GM21447 (cell line): ENCODE measurements around the gene PTGES.

Source experiments
- ATAC-seq: cut with Tn5 transposase; IDR thresholded peaks from one replicate; pipeline ENCODE4 v1.9.1; 2021; ENCODE audit not compliant: unreplicated experiment

The PTGES gene

DNA sequence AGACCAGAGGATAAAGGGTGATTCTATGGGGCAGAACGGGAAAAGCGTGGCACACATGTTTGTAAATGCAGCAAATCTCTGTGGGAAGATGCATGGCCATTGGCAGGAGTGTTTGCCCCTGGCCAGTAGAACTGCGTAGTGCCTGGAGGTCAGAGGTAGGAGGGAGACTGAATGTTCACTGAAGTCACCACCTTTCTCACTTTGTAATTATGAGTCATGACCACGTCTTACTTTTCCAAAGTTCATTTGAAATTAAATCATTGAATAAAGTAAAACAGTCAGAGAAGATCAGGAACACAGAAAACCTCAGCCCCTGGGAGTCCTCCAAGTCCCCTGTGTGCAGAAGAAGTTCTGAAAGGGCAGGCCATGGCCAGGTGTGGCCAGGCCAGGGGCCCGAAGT lies 4.6 kb downstream of the PTGES start:
- no peak for ATAC-seq

DNA sequence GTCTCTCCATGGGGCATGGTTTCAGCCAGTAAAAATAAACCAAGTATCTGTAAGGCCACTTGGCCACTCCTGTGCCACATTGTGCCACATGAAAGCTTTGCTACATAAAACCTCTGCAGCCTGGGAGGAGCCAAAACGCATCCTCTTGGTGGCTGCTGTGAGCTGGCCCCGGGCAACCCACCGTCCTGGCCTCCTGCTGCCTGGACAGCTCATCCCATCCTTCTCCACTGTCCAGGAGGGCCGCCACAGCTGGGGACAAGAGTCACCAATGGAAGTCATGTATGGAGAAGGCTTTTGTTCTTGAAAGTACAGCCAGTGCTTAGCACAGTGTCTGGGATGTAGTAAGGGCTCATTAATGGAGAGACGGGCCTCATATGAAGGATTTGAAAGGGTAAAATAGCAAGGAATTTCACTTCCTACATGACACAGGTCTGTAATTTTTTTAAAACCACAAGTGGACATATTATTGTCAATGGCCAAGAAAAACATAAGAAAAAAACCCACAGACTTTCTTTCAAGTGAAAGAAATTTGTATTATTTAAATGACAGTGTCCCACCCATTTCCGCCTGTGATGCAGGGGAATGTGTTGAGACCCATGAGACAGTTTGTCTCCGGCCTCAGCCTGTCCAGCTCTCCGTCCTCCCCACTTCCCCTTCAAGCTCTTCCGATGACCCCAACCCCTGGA lies 6.6 kb downstream of the PTGES start:
- no peak for ATAC-seq

DNA sequence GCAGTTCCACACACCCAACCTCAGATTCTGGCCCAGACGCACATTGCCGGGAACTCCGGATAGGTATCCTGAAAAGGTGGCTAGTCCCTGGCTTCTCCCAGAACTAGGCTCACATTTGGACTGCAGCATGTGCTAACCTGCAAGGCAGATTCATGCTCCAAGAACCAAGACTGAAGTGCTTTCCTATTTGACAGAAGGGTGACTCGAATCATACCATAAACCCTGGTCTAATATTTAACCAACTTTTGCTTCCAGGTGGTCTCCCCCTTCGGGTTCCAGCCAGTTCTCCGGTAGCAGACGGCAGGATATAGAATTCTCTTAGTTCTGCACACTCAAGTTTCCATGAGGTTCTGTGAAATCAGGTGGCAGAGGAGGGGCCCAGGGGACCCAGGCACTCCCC lies 7.6 kb downstream of the PTGES start:
- ATAC-seq = no peak

DNA sequence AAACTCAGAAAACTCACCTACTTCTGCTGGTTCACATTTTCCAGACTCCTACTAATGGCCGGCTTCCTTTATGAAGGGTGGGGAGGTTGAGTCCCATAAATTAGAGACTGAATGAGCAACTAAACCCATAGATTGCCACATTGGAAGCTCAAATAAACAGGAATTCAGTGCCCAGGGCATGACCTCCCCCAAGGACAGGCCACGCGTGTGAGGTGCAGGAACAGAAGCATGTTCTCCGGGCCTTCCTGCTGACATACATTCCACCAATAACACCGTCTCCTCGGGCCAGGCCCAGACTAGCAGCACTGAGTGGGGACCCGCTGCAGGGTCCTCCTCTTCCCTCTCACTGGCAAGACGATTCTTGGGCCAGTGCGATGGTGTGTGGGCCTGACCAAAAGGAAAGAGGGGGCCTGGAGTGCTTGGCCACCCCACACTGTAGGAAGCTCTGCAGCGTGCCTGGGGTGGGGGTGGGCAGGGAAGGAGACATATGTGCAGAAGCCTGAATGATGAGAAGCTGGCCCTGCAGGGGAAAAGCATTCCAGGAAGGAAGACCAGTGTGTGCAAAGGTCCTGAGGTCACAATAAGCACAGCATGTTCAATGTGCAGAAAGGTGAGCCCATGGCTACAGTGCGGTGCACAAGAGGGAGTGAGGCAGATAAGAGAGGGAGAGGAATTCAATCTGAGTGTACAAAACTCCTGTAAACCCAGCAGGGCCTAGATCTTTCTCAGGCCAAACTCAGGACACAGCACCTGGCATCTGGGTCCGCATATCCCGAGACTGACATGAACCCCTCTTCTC lies 12.0 kb downstream of the PTGES start:
- no peak for ATAC-seq

DNA sequence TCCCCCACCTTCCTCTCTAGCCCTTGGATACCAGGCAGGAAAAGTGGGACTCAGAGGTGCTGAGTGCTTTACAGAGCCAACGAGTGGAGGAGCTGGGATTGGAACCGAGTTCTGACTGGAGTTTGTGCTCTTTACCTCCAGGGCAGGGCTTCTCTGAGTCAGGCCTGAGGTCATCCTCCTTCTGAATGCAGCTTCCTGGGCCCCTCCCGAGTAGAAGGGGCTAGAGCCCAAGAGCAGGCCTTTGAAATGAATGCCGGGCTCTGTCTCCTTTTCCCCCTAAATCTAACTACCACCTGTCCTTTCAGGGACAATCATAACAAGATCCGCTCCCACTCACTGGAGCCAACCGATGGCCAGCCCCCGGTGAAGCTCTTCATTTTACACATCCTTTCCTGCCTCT lies 12.7 kb downstream of the PTGES start:
- no peak for ATAC-seq

DNA sequence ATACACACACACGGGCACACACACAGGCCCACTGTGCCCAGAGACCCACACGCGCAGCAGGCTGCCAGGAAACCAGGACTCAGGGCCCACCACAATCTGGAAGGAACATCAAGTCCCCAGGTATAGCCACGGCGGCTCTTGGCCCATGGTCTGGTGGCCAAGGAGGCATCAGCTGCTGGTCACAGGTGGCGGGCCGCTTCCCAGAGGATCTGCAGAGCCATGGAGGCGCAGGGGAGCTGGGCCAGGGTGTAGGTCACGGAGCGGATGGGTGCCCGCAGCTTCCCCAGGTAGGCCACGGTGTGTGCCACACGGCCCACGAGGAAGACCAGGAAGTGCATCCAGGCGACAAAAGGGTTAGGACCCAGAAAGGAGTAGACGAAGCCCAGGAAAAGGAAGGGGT lies 13.4 kb downstream of the PTGES start:
- ATAC-seq = no peak

DNA sequence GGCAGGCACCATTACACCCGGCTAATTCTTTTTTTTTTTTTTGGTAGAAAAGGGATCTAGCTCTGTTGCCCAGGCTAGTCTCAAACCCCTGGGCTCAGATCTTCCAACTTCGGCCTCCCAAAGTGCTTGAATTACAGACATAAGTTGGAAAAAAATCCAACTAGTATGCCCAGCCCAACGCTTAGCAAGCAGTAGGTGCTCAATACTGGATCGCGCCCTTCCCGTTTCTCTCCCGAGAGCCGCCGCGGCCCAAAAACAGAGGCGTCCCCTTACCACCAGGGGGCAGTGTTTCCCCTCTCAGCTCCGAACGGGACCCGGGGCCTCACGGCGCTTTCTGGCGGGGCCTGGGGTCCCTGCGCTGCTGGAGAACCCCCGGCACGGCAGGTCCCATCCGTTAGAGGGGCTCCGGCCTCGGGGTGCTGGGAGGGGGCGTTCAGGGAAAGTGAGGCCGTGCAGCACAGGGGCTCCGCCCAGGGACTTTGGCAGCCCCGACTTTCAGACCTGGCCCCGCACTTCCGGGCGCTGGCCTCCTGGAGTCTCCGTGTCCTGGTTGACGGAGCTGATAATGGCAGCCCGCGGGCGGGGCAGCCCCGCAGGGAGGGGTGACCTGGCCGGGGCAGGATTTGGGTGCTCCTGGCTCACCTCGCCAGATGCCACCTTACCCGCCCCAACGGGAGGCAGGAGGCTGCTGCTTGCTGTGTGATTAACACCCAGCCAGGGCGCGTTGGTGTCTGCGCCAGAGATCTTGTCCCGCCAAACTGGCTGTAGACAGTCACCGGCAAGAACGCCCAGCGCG lies 15.2 kb downstream of the PTGES start:
- ATAC-seq = peak; percentile 84

DNA sequence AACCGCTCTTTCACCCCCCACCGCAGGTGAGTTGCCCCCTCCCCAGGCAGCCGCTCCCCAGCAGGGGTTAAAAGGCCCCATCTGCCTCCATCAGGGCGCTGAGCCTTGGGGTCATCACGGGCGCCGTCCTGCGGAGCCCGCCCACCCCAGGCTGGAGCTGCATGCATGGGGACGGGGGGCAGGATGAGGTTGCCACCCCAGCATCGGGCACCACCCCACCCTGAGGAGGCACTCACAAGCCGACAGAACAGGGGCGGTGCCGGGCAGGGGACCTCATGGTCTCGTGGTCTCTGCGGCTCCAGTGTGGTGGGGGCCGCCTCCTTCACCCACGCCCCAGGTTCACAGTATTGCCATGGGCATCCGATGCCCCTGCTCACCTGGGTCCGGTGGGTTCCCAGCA lies 16.5 kb downstream of the PTGES start:
- ATAC-seq = no peak

DNA sequence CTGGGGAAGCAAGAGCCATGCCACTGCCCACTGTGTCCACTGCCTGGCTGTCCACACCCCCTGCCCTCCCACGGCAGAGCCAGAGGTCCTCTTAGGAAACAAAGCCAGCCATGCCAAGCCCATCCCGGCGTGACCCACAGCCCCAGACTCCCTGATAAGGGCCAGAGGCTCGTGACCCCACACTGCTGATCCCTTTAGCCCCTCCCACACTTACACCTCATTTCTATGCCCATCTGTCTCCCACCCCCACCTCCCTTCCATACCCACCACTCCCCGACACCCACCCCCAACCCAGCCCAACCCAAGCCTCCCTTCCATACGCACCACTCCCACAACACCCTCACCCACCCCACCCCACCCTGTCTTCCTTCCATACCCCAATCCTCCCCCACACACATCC lies 17.3 kb downstream of the PTGES start:
- no peak for ATAC-seq

DNA sequence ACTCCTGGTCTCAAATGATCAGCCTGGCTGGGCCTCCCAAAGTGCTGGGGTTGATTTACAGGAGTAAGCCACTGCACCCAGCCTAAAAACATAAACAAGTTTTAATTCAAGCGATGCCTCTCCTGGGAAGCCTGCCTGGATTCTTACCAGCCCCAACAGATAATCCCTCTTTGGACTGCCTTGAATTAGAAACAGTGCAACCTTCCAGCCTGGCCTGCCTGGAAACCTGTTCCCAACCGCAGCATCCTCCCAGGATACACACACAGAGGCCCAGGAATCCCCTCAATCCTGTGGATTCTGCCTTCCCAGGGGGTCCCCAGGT lies 19.2 kb downstream of the PTGES start:
- ATAC-seq = no peak

DNA sequence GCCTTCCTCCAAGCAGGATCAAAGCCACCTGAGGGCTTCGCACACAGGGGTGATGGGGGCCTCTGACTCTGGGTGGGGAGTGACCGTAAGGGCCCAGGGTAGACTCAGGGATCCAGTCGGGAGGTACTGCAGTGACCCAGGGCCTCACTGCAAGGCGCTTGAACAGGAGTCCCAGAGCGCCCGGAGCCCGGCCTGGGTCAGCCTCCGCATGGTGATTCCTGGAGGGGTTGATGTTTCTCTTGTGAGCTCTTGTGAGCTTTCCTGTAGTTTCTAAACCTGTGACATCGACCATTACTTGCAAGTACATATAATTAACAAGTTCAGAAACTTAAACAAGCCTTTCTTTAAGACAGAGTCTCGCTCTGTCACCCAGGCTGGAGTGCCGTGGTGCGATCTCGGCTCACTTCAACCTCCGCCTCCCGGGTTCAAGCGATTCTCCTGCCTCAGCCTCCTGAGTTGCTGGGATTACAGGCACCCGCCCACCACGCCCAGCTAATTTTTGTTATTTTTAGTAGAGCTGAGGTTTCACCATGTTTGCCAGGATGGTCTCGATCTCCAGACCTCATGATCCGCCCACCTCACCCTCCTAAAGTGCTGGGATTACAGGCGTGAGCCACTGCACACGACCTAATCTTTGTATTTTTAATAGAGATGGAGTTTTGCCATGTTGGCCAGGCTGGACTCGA lies 19.8 kb downstream of the PTGES start:
- no peak for ATAC-seq

DNA sequence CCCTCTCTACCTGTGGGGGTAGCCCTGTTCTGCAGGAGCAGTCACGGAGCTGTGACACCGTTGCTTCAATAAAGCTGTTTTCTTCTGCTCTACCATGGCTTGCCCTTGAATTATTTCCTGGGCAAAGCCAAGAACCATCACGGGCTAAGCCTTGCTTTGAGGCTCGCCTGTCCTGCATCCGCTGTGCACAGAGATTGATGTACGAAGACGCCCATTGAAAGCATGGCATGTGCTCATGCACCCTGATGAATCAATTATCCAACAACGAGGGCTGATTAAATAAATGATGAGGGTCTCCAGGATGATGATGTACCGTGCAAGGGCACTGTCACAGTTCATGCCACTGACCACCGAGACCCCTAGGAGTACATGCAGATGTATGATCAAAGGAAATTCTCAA lies 20.7 kb downstream of the PTGES start:
- no peak for ATAC-seq

DNA sequence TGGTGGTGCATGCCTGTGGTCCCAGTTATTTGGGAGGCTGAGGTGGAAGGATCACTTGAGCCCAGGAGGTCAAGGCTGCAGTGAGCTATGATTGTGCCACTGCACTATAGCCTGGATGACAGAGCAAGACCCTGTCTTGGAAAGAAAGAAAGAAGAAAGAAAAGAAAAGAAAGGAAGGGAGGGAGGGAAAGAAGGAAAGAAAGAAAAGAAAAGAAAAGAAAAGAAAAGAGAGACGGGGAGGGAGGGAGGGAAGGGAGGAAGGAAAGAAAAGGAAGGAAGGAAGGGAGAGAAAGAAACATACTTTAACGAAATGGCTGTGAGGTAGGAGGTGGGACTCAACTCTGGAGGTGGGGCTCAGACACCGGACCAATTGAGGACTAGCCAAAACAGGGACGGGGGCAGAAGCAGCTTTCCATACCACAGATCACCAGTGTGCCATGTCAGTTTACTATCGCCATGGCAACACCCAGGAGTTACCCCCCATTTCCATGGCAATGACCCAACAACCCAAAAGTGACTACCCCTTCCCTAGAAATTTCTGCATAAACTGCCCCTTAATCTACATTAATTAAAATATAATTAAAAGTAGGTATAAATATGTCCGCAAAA lies 21.3 kb downstream of the PTGES start:
- no peak for ATAC-seq

DNA sequence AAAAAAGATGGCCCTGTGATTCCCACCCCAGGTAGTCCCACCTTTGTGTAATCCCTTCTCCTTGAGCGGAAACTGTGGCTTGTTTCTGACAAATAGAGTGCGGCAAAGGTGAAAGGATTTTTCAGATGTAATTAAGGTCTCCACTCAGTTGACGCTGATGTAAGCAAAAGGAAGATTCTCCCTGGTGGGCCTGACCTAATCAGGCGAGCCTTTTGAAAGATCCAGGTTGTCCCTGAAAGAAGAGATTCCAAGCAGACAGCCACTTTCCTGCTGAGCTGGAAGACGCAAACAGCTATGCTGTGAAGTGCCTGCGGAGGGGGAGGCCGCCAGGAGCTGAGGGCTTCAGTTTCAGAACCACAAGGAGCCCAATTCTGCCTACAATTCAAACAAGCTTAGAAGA lies 24.1 kb downstream of the PTGES start:
- no peak for ATAC-seq

DNA sequence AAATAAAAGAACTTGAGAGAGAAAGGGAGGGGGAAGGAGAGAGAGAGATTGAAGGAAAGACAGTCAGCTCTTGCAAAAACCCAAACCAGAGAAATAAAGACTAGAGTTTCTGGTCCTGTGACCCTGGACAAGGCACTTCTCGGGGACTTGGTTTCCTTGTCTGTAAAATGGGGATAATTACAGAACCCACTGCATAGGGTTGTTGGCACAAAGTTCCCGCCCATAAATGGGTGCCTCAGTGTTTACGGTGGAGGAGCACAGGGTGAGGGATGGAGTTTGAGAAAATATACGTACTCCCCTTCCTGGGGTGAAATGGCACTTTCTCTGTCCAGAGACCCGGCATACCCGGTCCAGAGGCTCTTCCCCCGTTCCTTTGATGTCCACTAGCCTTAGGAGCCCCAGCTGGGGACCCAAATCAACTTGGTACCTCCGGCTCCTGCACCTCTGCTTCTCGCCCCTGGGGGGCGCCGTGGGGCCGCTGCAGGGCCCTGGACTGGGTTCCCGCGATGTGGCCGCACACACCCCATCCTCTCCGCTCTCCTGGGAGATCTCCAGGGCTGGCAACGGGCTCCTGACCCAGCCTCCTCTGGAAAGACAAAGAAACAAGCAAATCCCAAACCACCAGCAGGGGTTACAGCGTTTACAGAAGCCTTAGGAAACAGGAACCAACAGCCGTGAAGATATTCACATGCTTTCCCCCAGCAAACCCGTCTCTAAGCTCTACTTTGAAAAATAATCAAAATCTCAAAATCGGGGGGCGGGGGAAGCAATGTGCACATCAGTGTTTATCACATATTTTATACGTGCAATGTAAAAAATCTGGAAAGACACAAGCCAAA lies 26.3 kb downstream of the PTGES start:
- ATAC-seq = no peak

DNA sequence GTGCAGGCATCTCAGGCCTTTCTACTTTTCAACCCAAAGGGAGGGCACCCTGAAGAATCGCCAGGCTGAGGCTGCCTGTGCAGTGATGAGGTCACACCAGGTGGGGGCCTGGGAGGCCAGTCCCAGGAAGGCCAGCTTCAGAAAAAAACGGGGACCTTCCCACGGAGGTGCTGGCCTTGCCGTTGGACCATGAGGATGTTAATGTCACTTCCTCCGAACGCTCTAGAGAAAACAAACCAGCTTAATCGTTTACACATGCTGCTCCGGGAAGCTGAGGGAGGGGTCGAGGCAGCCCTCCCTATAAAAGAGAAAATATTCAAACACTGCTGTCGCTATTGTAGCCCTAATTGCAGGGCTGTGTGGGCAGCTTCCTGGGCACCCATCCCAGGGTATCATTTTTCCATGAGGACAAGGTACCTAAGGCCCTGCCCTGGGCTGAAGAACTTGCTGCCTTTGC lies 27.0 kb downstream of the PTGES start:
- ATAC-seq = no peak

DNA sequence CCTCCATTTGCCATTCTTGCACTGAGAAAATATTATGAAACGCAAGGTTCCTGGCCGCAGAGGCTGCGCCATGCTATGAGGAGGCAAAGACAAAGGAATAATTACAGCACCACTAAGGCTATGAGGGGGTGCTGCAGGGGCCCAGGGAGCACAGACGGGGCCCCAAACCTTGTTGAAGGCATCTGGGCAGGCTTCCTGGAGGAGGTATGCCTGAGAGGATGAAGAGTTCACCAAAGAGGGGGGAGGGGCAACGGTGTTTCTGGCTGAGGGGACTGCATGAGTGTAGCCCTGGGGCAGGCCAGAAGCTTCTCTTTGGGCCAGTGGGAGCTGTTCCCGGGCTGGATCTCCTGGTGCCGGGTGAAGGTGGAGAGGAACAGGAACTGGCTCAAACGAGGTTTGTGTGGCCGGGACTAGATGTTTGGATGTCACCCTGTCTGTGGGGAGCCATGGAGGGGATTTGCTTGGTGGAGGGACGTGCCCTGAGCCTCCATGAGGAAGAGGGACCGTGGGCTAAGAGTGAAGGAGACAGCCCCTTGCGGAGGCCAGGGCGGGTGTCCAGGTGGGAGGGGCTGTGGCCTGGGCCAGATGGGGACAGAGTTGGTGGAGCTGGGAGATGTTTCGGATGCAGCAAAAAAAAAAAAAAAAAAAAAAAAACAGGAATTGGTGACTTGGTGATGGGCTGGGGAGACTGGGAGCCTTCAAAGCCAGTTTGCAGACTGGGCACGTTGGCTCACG lies 28.2 kb downstream of the PTGES start:
- no peak for ATAC-seq

DNA sequence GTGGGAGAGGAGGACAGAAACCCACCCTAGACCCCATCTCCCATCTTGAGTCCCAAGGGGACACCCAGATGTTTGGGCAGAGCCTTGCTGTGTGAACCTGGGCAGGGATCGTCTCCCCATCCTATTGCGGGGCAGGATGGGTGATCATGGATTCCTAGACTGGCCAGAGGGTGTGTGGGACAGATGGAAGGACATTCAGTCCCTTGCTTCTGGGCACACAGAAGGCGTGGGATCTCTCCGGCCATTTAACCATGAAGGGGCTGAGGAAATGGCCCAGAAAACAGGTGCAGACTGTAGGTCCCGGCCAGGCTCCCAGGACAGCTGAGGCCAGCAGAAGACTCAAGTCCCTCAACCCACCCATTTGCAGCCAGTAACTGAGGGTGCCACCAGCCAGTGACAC lies 29.9 kb downstream of the PTGES start:
- ATAC-seq = no peak

DNA sequence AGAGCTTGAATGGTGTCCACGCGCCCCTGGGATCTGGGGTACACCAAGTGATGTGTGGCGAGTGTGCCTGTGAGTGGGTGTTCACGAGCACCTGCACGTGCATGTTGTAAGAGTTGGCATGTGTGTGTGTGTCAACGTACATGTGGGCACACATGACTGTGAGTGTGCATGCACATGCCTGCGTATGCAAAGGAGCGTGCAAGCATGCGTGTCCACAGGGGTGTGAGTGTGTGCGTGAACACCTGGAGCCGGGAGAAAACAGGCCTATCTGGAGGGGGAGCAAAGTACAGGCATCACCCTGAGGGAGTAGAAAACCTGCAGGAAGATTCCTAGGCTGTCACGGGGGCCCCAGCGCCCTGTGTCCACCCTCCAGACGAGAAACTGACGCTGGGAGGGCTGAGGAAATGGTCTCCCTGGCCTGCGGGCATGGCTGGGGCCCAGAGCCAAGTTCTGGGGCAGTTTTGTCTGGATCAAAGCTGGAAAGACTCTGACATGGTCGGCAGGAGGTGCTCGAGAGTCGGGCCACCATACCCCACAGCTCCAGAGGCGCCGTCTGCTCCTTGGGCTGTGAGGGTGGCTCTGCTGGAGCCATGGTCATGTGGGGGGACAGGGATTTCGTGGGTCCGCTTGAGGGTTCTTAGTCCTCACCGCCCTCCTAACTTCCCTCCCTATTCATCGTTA lies 31.8 kb downstream of the PTGES start:
- ATAC-seq = no peak
